Common myeloid progenitor, CD34-positive (primary cell): ENCODE results near the gene PGM5.

Experiments used
- CTCF ChIA-PET: fragments of 350-600 bp; sonication (Branson Sonifier 250); formaldehyde crosslinking; loops from one replicate; lab custom pipeline; 2021; ENCODE audit warnings: antibody characterized with exemption; lab: Charles Lee
- POLR2A ChIA-PET: fragments of 350-600 bp; sonication (Branson Sonifier 250); formaldehyde crosslinking; loops from one replicate; lab custom pipeline; 2021; ENCODE audit warnings: antibody characterized with exemption; lab: Charles Lee
- DNase-seq, 3 donors: peaks; one replicate each; pipeline versions ENCODE4 v3.0.0 to v3.0.0-alpha.2; 2013
- H3K27ac ChIP-seq, 2 experiments: 1 replicate in 1 of 2; 2 replicates in 1 of 2; pipeline ENCODE4 v1.7.0; 2013; ENCODE audit warnings: inconsistent platforms in 2 of 2, low read length in 2 of 2, mild to moderate bottlenecking in 2 of 2, low read depth in 1 of 2, moderate library complexity in 1 of 2; ENCODE audit not compliant: severe bottlenecking in 2 of 2, insufficient read depth in 1 of 2, poor library complexity in 1 of 2
- H3K27me3 ChIP-seq, 5 experiments: replicated peaks in 2 of 5; 1 replicate in 3 of 5; 2 replicates in 2 of 5; pipeline versions ENCODE4 v1.6.1 to v1.7.0; 2013; ENCODE audit warnings: low read length in 4 of 5, mild to moderate bottlenecking in 2 of 5, moderate library complexity in 2 of 5, inconsistent platforms in 1 of 5; ENCODE audit not compliant: insufficient read depth in 5 of 5, control insufficient read depth in 4 of 5
- H3K36me3 ChIP-seq, 4 experiments: 1 replicate in 2 of 4; 2 replicates in 2 of 4; pipeline versions ENCODE4 v1.6.1 to v1.7.0; 2013; ENCODE audit warnings: low read length in 3 of 4, control low read depth in 1 of 4, mild to moderate bottlenecking in 1 of 4; ENCODE audit not compliant: control insufficient read depth in 4 of 4, insufficient read depth in 4 of 4
- H3K4me1 ChIP-seq, 4 experiments: 1 replicate in 3 of 4; 2 replicates in 1 of 4; pipeline versions ENCODE4 v1.6.1 to v1.7.1; 2013; ENCODE audit warnings: low read length in 3 of 4, mild to moderate bottlenecking in 3 of 4, control low read depth in 1 of 4, inconsistent platforms in 1 of 4, moderate library complexity in 1 of 4; ENCODE audit not compliant: control insufficient read depth in 4 of 4, insufficient read depth in 4 of 4; ENCODE audit errors: control extremely low read depth in 1 of 4
- H3K4me3 ChIP-seq, 7 experiments: 1 replicate in 4 of 7; 2 replicates in 3 of 7; pipeline versions ENCODE4 v1.5.1 to v1.7.0; 2013; ENCODE audit warnings: mild to moderate bottlenecking in 7 of 7, low read length in 6 of 7, moderate library complexity in 6 of 7, inconsistent platforms in 2 of 7, low read depth in 2 of 7, control low read depth in 1 of 7; ENCODE audit not compliant: insufficient read depth in 4 of 7, control insufficient read depth in 1 of 7; ENCODE audit errors: extremely low read depth in 1 of 7
- H3K9me3 ChIP-seq, 5 experiments: 1 replicate in 4 of 5; 2 replicates in 1 of 5; pipeline versions ENCODE4 v1.6.1 to v1.7.1; 2013; ENCODE audit warnings: low read length in 4 of 5, mild to moderate bottlenecking in 2 of 5, inconsistent platforms in 1 of 5, low read depth in 1 of 5, moderate library complexity in 1 of 5; ENCODE audit not compliant: control insufficient read depth in 4 of 5, insufficient read depth in 2 of 5; ENCODE audit errors: control extremely low read depth in 1 of 5
- WGBS: methylation state at CpG from one replicate; pipeline ENCODE4 v1.1.5; 2013; ENCODE audit not compliant: insufficient coverage; 5-methylcytosine and 5-hydroxymethylcytosine counted together

The PGM5 gene

GRCh38 chr9:68551191-68551590, 194.8 kb downstream of the PGM5 start:
- DNase-seq = no peak
- peaks cover 0 to 45% (median 24%) of the 10 kb centered on the region in 4 experiments for H3K4me1 ChIP-seq
- WGBS = 30% methylated on average over 2 of the region's 4 CpGs
- no peaks in the 10 kb centered on the region for H3K9me3 ChIP-seq
- H3K27ac ChIP-seq = no peak overlapping the region
- ChIA-PET POLR2A (no interaction called here), CTCF (interaction anchor here (0.6 to 1.9 kb wide), 4 partner anchors 9 to 21 kb away, joined by 5 to 9 read pairs (median 6); no protein-coding TSS in a partner anchor)
- H3K4me3 ChIP-seq = peak overlapping the region in 1 of 7 experiments; percentile 7
- H3K36me3 ChIP-seq = no peaks in the 10 kb centered on the region
- H3K27me3 ChIP-seq = no peaks in the 10 kb centered on the region

GRCh38 chr9:68552700-68553476, 196.5 kb downstream of the PGM5 start:
- H3K9me3 ChIP-seq = no peaks in the 10 kb centered on the region
- H3K4me3 ChIP-seq = no peak overlapping the region
- H3K36me3 ChIP-seq = no peaks in the 10 kb centered on the region
- peaks cover 0 to 41% (median 13%) of the 10 kb centered on the region in 4 experiments for H3K4me1 ChIP-seq
- ChIA-PET POLR2A (no interaction called here), CTCF (interaction anchor here (0.8 to 1.7 kb wide), 2 partner anchors 9 to 14 kb away, joined by 3 to 6 read pairs; no protein-coding TSS in a partner anchor)
- no peak overlapping the region for H3K27ac ChIP-seq
- no peaks in the 10 kb centered on the region for H3K27me3 ChIP-seq
- WGBS = no CpG with 5 or more reads among the region's 3 CpGs
- peak in 1 of 3 donors; percentile 29 for DNase-seq

DNA sequence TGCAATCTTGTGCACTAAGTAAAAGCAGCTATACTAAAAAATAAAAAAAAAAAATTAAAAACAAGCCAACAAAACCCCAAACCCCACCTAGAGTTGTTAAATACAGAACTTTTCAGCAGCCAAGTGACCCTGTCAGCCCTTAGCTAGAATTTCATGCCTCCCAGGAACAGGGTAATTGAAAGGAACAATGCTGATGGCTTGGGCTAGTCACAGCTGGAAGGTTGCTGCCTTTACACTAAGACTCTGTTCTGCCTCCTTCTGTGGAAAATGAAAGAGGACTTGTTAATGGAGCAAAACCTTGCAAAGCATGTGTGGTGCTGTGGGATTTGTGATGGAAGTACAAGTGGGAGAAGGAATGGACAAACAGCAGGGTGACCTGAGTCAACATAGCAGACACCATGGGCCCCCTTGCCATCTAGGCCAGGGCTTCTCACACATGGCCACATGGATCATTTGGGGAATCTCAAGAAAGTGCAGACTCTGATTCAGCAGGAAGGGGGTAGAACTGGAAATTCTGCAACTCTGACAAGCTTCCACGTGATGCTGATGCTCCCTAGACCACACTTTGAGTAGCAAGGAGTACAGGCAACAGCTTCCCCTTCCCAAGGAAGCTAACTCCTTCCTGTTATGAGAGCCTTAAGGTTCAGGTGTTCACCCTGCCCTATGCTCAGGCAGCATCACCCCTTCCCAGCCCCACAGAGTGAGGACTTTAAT, 199.2 kb downstream of the PGM5 start:
- DNase-seq = no peak
- no peak overlapping the region for H3K27ac ChIP-seq
- CTCF ChIA-PET = interaction anchor here (1.0 to 1.4 kb wide), 2 partner anchors 13 to 14 kb away, joined by 3 to 6 read pairs; partner anchors contain the start of gene TMEM252
- POLR2A ChIA-PET = no interaction called here
- H3K36me3 ChIP-seq = no peaks in the 10 kb centered on the region
- peaks cover 7 to 61% (median 28%) of the 10 kb centered on the region in 4 experiments for H3K4me1 ChIP-seq
- H3K9me3 ChIP-seq = no peaks in the 10 kb centered on the region
- no peaks in the 10 kb centered on the region for H3K27me3 ChIP-seq
- WGBS = 43% methylated on average over 1 of the region's 1 CpG
- no peak overlapping the region for H3K4me3 ChIP-seq

GRCh38 chr9:68558545-68558944, 202.1 kb downstream of the PGM5 start:
- H3K4me3 ChIP-seq = no peak overlapping the region
- no peaks in the 10 kb centered on the region for H3K9me3 ChIP-seq
- no peaks in the 10 kb centered on the region for H3K27me3 ChIP-seq
- CTCF ChIA-PET = interaction anchor here (1.2 to 5.2 kb wide), 5 partner anchors 9 to 455 kb away, joined by 3 to 30 read pairs (median 6); no protein-coding TSS in a partner anchor
- POLR2A ChIA-PET = no interaction called here
- DNase-seq = no peak
- no peaks in the 10 kb centered on the region for H3K36me3 ChIP-seq
- no peak overlapping the region for H3K27ac ChIP-seq
- peaks cover 14 to 73% (median 39%) of the 10 kb centered on the region in 4 experiments for H3K4me1 ChIP-seq
- WGBS = 94% methylated on average over 4 of the region's 5 CpGs

- Histone ChIP-seq H3K27ac (peak overlapping the region in 1 of 2 experiments; percentile 28), H3K27me3 (no peaks in the 10 kb centered on the region), H3K9me3 (no peaks in the 10 kb centered on the region), H3K4me1 (peaks cover 14 to 79% (median 39%) of the 10 kb centered on the region in 4 experiments), H3K36me3 (no peaks in the 10 kb centered on the region), H3K4me3 (peak overlapping the region in 4 of 7 experiments; percentile 17 to 66 (median 29))
- CTCF ChIA-PET = interaction anchor here (0.6 to 5.2 kb wide), 18 partner anchors 8 to 1535 kb away, joined by 3 to 30 read pairs (median 6); partner anchors contain the start of gene TMEM252
- POLR2A ChIA-PET = no interaction called here
- peak; percentile 80 to 93 (median 91) for DNase-seq
- WGBS = 0% methylated on average over 14 of the region's 14 CpGs
Measured at GRCh38 chr9:68560071-68560844, 203.8 kb downstream of the PGM5 start.

GRCh38 chr9:68562461-68562860, 206.1 kb downstream of the PGM5 start:
- no peak overlapping the region for H3K4me3 ChIP-seq
- WGBS = 92% methylated on average over 2 of the region's 2 CpGs
- CTCF ChIA-PET = interaction anchor here (1.1 to 5.2 kb wide), 4 partner anchors 10 to 26 kb away, joined by 3 to 30 read pairs (median 7); no protein-coding TSS in a partner anchor

More at GRCh38 chr9:68562461-68562860, 206.1 kb downstream of the PGM5 start:
- POLR2A ChIA-PET = no interaction called here
- Histone ChIP-seq H3K36me3 (no peaks in the 10 kb centered on the region), H3K27me3 (no peaks in the 10 kb centered on the region), H3K4me1 (peaks cover 14 to 64% (median 33%) of the 10 kb centered on the region in 4 experiments), H3K27ac (no peak overlapping the region), H3K9me3 (no peaks in the 10 kb centered on the region)
- no peak for DNase-seq
